Measurements from ENCODE around the gene DOCK2. TPM values are rescaled to one million over a fixed set of nuclear protein-coding genes. Genes with fewer than 3 reads are reported as not detected.

Gene DOCK2
- total and polyA plus RNA-seq, 2 donors (not counting 3 experiments of a cell fraction or from before 2014, with no cell fraction given): 0.62 to 4.8 TPM

DNA sequence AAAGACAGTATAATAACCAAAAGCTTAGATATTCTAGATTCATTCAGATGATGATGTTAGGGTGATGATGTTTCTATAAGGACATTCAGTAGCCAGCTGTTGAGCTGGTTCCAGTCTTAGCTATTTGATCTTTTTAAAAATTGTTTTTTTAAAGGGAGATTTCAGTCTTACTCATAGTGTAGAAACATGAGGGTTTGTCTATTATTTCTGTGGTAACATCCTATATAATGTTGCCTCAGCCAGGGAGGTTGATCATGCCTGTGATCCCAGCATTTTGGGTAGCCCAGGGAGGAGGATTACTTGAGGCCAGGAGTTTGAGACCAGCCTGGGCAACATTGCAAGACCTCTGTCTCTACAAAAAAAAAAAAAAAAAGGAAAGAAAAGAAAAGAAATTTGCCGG lies 167.8 kb downstream of the DOCK2 start:
- CTCF ChIA-PET: interaction anchor here (0.9 kb wide), 1 partner anchor 13 kb away, joined by 3 read pairs; no protein-coding TSS in a partner anchor
- no peaks in the 10 kb centered on the region for H4K20me1 ChIP-seq (replicated peaks; ENCODE audit: control insufficient read depth, extremely low read depth, insufficient read depth, low read length)
- H3K79me2 ChIP-seq (ENCODE audit: control insufficient read depth, insufficient read depth, low read length): no peaks in the 10 kb centered on the region
- no TSS peak for BruUV-seq (replicated peaks)
- no peak overlapping the region for H3K4me3 ChIP-seq (replicated peaks in 1 of 3; ENCODE audit: insufficient read depth in 1 of 3, low read depth in 1 of 3, low read length in 3 of 3)
- H3K9me1 ChIP-seq (replicated peaks; ENCODE audit: control insufficient read depth, extremely low read depth, insufficient read depth, low read length): no peaks in the 10 kb centered on the region
- FAIRE-seq: no peak
- no peak overlapping the region for H3K9ac ChIP-seq (replicated peaks; ENCODE audit: extremely low read depth, insufficient read depth, low read length)
- no peak overlapping the region for H3K27ac ChIP-seq (ENCODE audit: insufficient read depth, low read depth, low read length)
- H3K4me1 ChIP-seq (ENCODE audit: control insufficient read depth, extremely low read depth, insufficient read depth, low read length): no peaks in the 10 kb centered on the region
- no peak for DNase-seq (ENCODE audit: low read depth, low spot score)
- dilution Hi-C loops (cut with MboI; ENCODE audit: extremely low pct_ligation_motif_present, low sequenced_read_pairs): no loop called here
- POLR2A ChIA-PET: no interaction called here
- H3K27me3 ChIP-seq (ENCODE audit: control insufficient read depth in 2 of 2, insufficient read depth in 2 of 2, low read length in 2 of 2): peaks cover 0 to 2% of the 10 kb centered on the region in 2 experiments
- TF ChIP-seq, protein P1, sequence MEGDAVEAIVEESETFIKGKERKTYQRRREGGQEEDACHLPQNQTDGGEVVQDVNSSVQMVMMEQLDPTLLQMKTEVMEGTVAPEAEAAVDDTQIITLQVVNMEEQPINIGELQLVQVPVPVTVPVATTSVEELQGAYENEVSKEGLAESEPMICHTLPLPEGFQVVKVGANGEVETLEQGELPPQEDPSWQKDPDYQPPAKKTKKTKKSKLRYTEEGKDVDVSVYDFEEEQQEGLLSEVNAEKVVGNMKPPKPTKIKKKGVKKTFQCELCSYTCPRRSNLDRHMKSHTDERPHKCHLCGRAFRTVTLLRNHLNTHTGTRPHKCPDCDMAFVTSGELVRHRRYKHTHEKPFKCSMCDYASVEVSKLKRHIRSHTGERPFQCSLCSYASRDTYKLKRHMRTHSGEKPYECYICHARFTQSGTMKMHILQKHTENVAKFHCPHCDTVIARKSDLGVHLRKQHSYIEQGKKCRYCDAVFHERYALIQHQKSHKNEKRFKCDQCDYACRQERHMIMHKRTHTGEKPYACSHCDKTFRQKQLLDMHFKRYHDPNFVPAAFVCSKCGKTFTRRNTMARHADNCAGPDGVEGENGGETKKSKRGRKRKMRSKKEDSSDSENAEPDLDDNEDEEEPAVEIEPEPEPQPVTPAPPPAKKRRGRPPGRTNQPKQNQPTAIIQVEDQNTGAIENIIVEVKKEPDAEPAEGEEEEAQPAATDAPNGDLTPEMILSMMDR (IDR thresholded peaks at IDR 0.05; ENCODE audit: extremely low read depth in 1 of 2, insufficient read depth in 1 of 2, low read depth in 1 of 2, low read length in 2 of 2): no peak
- no peak overlapping the region for H2AFZ ChIP-seq (ENCODE audit: low read depth, low read length)
- no peak overlapping the region for H3K4me2 ChIP-seq (ENCODE audit: insufficient read depth, low read length)
- intact Hi-C loops (cut with micrococcal nuclease): no loop called here
- no peaks in the 10 kb centered on the region for H3K9me3 ChIP-seq (replicated peaks; ENCODE audit: control insufficient read depth, insufficient read depth, low read length)
- H3K36me3 ChIP-seq (ENCODE audit: control insufficient read depth in 2 of 2, extremely low read depth in 1 of 2, insufficient read depth in 2 of 2, low read length in 2 of 2): no peaks in the 10 kb centered on the region

GRCh38 chr5:169805527-169805934 lies 168.5 kb downstream of the DOCK2 start:
- H3K9me3 ChIP-seq (replicated peaks; ENCODE audit: control insufficient read depth, insufficient read depth, low read length): no peaks in the 10 kb centered on the region
- H3K4me2 ChIP-seq (ENCODE audit: insufficient read depth, low read length): no peak overlapping the region
- no peak overlapping the region for H3K4me3 ChIP-seq (replicated peaks in 1 of 3; ENCODE audit: insufficient read depth in 1 of 3, low read depth in 1 of 3, low read length in 3 of 3)
- no peak overlapping the region for H2AFZ ChIP-seq (ENCODE audit: low read depth, low read length)
- intact Hi-C loops (cut with micrococcal nuclease) (no loop called here), dilution Hi-C loops (cut with MboI; ENCODE audit: extremely low pct_ligation_motif_present, low sequenced_read_pairs) (no loop called here)
- CTCF ChIA-PET: interaction anchor here (0.9 to 1.3 kb wide), 3 partner anchors 8 to 14 kb away, joined by 3 read pairs; no protein-coding TSS in a partner anchor
- H3K79me2 ChIP-seq (ENCODE audit: control insufficient read depth, insufficient read depth, low read length): no peaks in the 10 kb centered on the region
- BruUV-seq (replicated peaks): no TSS peak
- H3K4me1 ChIP-seq (ENCODE audit: control insufficient read depth, extremely low read depth, insufficient read depth, low read length): no peaks in the 10 kb centered on the region
- H3K27ac ChIP-seq (ENCODE audit: insufficient read depth, low read depth, low read length): no peak overlapping the region
- H3K27me3 ChIP-seq (ENCODE audit: control insufficient read depth in 2 of 2, insufficient read depth in 2 of 2, low read length in 2 of 2): peaks cover 0 to 2% of the 10 kb centered on the region in 2 experiments
- no peak for DNase-seq (ENCODE audit: low read depth, low spot score)
- no peaks in the 10 kb centered on the region for H3K9me1 ChIP-seq (replicated peaks; ENCODE audit: control insufficient read depth, extremely low read depth, insufficient read depth, low read length)
- H4K20me1 ChIP-seq (replicated peaks; ENCODE audit: control insufficient read depth, extremely low read depth, insufficient read depth, low read length): no peaks in the 10 kb centered on the region
- H3K36me3 ChIP-seq (ENCODE audit: control insufficient read depth in 2 of 2, extremely low read depth in 1 of 2, insufficient read depth in 2 of 2, low read length in 2 of 2): no peaks in the 10 kb centered on the region
- TF ChIP-seq EZH2 (IDR thresholded peaks at IDR 0.05; ENCODE audit: borderline replicate concordance, low read depth, low read length, severe bottlenecking) (no peak), POLR2AphosphoS5 (IDR thresholded peaks at IDR 0.05; ENCODE audit: insufficient read depth, low read depth, low read length) (no peak), GATA2 (IDR thresholded peaks at IDR 0.05; ENCODE audit: insufficient read depth, insufficient read length, low read depth, low read length) (no peak), FOS (IDR thresholded peaks at IDR 0.05; ENCODE audit: borderline replicate concordance, insufficient read depth, low read length) (no peak), POLR2A (IDR thresholded peaks at IDR 0.05; ENCODE audit: low read depth, low read length) (no peak), MYC (IDR thresholded peaks at IDR 0.05; ENCODE audit: low read depth, low read length) (no peak), JUN (IDR thresholded peaks at IDR 0.05; ENCODE audit: borderline replicate concordance, insufficient read depth, insufficient read length, low read depth) (no peak), MAX (IDR thresholded peaks at IDR 0.05; ENCODE audit: insufficient read depth, insufficient read length) (no peak)
- TF ChIP-seq, protein P1 (IDR thresholded peaks at IDR 0.05; ENCODE audit: extremely low read depth in 1 of 2, insufficient read depth in 1 of 2, low read depth in 1 of 2, low read length in 2 of 2): no peak
- FAIRE-seq: no peak
- POLR2A ChIA-PET: no interaction called here
- H3K9ac ChIP-seq (replicated peaks; ENCODE audit: extremely low read depth, insufficient read depth, low read length): no peak overlapping the region
